Stimulated activated naive CD8-positive, alpha-beta T cell treated with anti-CD3 and anti-CD28 coated beads, Interleukin-15, Interleukin-2, amounts not matched to agents 100 U/mL and 50 U/mL, for 24 hours (primary cell): ENCODE data around the gene IRF2BP2.

Experiments used
- ATAC-seq: fragments of 150-1000 bp; cut with Tn5 transposase; one replicate; pipeline ENCODE4 v1.10.0; 2021
- DNase-seq: peaks from one replicate; pipeline ENCODE4 v3.0.0; 2021

Gene IRF2BP2

DNA sequence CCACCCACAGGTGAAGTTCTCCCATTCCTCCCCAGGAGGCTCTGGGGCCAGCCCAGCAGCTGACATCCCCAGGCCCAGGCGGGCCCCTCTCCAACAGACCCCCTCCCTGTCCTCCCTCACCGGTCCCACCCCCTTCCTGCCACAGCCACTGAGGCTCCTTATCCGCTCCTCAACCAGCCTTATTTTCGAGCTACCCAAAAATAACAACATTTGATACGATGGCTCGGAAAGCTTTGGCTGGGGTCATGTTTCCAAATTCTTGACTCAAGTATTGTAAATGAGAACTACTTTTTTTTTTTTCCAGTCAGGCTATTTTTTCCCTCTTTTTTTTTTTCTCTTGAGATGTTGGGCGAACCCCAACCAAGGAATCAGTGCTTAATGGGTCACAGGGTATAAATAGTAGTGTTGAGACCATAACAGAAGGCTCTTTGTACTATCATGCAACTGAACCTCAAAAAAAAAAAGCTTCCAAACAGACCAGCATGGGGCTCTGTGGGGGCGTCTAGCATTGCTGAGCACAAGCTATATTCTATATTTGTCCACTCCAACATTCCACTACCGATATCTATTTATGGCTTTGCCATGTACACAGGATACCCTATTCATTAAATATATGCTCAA, 27.2 kb downstream of the IRF2BP2 start:
- DNase-seq (no peak), ATAC-seq (no peak)

DNA sequence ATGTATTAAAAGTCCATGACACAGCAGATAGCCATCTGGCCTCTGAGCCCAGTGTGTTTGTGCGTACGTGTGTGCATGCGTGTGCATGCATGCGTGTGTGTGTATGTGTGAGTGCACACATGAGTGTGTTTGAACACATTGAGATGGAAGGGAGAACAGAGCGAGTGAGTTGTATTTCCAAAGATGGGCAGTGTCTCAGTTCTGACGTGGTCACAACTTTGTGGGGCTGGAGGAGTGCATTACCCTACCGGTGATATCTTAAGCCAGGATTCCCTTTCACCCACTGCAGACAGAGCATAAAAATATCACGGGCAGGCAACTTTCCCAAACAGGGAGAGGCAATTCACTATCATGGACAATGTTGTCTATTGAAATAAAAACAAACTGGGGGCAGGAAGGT, 27.8 kb downstream of the IRF2BP2 start:
- DNase-seq (no peak), ATAC-seq (no peak)

DNA sequence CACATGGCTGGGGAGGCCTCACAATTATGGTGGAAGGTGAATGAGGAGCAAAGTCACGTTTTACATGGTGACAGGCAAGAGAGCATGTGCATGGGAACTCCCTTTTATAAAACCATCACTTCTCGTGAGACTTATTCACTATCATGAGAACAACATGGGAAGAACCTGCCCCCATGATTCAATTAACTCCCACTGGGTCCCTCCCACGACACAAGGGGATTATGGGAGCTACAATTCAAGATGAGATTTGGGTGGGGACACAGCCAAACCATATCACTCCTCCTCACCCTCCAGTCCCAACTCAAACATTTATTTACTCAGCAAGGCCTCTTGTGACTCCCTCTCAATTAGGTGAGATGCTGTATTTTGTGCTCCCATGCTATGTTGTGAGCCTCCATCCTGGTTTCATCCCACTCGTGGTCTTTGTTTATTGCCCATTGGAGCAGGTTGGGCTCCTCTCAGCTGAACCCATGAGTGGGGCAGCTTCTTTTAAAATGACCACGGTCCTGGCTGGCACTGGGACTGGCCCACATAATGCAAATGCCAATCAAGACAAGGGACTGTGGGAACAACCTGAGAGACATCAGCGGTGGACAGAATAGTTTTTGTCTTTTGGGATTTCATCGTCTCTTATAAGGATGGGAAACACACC, 28.8 kb downstream of the IRF2BP2 start:
- ATAC-seq (no peak), DNase-seq (no peak)

DNA sequence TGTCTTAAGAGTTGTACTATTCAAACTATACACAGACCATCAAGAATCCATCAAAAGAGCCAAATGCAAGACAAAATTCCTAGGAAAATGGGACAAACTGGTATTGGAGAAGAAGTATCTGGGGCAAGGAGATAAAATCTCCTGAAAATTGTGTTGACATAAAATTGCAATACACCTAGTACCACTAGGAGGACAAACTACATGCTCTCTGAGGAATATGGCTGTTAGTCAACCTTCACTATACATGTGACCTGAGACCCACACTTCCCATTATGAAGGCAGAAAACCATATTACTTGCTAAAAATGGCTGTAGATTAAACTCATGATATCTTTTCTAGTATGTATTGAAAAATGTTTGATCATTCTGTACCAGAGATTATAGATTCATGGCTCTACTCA, 30.0 kb downstream of the IRF2BP2 start:
- ATAC-seq: no peak
- no peak for DNase-seq

DNA sequence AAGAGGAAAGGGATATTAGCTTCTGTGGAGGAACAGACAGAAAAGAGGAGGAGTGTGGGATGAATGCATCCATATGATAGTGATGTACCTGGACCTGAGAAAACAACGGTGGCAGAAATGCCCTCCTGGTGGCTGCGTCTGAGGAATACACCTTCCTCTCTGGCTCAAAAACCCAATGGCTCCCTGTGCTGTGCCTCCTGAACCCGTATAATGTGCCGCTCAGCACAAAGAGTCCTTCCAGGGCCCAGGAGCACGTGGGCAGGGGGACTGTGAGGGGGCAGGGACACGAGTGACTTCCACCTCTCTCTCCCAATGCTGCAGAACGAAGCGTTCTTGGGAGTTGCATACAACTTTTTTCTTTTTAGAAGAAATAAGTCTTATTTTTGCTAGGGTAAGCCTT, 31.2 kb downstream of the IRF2BP2 start:
- DNase-seq: no peak
- no peak for ATAC-seq

DNA sequence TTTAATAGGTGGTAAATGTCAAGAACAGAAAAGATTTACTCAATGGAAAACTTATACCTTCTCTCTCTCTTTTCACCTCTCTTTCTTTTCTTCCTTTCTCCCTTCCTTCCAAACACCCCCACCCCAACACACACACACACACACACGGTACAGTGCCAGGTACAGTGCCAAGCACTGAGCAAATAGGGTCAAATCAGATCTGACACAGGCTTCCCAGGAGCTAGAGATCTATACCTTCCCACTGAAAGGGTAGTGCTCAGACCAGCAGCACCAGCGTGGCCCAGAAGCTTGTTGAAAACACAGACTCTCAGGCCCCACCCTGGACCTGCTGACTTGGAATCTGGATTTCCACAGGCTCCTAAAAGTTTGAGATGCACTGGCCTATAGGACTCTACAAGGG, 31.9 kb downstream of the IRF2BP2 start:
- no peak for ATAC-seq

DNA sequence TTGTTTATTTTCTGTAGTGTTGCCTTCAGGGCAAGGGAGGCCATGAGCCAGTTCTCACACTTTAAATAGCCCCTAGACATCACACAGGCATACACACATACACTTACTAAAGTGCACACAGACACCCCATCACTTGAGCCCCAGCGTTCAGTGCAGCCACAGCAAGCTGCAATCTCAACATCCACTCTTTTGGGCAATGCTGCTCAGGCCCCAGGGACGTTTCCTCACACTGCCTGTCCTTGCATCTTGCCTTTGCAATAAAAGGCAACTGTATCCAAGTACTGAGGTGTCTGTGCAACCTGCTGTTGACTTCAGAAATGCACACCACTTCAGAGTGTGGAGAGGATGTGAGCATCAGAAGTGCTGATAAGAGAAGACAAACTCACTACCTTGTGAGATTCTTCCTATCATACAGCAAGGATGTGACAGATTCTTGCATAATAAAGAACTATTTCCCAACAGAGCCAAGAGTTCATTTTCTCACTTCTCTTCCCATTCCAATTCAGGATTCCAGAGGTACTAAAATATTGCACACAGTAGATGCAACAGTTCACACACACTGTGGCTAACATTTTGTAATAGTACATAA, 36.2 kb downstream of the IRF2BP2 start:
- ATAC-seq (no peak), DNase-seq (no peak)

More for the DNA sequence above, 31.9 kb downstream of the IRF2BP2 start:
- no peak for DNase-seq

DNA sequence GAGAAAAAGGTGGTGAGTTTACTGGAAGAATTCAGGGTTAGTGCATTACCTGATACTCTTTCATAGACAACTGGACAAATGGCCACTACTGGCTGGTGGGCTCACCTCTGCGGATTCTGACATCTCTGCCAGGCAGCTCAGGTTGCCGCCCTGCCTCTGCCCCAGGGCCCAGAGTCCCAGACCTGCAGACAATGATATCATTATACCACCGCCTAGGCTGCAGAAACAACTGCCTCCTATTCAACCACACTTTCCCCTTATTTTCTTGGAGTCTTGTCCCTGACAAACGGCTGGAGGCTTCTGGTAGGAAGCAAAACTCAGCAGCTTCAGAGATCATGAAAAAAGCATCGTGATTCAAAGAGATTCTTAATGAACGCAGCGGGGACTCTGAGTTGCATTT, 37.0 kb downstream of the IRF2BP2 start:
- no peak for ATAC-seq
- no peak for DNase-seq

DNA sequence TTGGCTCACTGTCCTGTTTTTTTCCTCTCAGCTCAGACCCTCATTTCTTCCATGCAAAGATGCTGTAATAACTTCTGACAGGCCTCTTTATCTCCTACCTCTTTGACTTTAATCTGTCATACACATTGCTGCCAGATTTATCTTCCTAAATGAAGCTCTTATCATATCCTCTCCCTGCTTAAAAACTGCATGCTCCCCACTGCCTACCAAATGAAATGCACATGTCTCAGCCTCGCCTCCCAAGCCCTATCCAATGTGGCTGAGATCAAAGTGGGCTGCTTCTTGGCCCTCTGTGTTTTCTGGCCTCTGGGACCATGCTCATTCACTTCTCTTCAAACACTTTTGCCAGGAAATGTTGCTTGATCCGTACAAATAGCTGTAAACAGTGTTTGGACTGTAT, 38.3 kb downstream of the IRF2BP2 start:
- ATAC-seq: no peak
- no peak for DNase-seq

DNA sequence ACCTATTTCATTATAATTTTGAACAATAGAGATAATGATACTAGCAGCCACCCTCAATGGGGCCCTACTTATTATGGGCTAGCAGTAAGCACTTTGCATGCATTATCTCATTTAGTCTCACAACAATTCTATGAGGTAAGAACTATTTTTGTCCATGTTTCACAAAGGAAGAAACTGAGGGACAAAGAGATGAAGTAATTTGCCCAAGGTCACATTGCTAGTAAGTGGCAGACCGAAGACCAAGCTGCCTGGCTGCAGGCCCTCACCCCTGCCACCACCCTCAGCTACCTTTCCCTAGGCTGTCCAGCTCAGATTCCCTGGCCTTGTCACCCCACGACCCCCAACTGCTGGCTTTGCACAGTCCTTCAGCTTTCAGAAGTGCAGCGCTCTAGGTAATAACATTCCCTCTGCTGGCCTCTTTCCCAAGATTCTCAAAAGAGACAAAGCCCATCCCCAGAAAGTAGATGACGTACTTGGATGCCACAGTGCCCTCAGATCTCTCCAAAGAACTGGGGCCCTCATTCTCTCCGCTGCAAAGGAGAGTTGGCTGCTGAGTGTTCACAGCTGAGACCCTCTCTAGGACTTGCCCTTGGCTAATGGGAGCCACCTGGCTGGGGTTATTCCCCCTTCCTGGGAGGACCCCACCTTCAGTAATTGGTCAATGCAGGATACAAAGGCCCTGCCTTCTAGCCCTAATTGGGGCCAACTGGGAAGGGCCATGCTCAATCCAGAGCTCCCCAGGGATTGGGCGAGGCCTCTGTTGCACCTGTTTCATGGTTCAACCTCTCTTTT, 39.5 kb downstream of the IRF2BP2 start:
- DNase-seq (no peak), ATAC-seq (no peak)

DNA sequence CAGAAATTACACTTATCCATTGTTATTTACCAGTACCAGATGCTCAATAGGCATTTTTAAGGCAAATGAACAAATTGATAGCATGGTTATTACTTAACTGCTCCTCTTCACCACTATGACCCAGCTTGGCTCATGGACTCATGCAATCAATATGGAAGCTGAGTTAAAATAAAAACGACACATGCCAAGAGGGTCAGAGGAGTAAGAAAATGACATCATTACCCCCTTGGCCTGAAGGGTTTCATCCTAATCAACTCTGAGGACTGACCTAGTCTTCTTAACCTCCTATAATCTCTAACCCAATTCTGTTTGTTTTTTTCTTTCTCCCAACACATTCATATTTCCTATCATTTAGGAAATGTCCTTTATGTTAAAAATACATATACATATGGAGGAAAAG, 41.6 kb downstream of the IRF2BP2 start:
- no peak for DNase-seq
- ATAC-seq: no peak

DNA sequence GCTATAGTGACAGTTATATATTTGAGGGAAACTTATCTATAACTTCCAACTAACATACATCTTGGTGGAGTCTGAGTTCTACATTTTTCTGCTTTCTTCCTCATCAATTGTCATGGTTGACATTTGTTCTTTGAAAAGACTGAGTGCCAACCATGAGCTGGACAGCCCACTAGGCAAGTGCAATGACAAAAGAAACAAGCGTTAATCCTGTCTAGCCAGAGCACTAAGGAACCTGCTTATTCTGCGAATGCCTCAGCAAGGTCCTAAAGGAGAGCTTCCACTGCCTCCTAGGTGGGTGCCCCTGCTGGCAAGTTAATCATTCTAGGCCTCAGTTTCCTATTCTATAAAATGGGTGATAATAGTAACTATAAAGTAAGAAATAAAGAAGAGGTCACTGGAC, 44.8 kb downstream of the IRF2BP2 start:
- DNase-seq (no peak), ATAC-seq (no peak)

DNA sequence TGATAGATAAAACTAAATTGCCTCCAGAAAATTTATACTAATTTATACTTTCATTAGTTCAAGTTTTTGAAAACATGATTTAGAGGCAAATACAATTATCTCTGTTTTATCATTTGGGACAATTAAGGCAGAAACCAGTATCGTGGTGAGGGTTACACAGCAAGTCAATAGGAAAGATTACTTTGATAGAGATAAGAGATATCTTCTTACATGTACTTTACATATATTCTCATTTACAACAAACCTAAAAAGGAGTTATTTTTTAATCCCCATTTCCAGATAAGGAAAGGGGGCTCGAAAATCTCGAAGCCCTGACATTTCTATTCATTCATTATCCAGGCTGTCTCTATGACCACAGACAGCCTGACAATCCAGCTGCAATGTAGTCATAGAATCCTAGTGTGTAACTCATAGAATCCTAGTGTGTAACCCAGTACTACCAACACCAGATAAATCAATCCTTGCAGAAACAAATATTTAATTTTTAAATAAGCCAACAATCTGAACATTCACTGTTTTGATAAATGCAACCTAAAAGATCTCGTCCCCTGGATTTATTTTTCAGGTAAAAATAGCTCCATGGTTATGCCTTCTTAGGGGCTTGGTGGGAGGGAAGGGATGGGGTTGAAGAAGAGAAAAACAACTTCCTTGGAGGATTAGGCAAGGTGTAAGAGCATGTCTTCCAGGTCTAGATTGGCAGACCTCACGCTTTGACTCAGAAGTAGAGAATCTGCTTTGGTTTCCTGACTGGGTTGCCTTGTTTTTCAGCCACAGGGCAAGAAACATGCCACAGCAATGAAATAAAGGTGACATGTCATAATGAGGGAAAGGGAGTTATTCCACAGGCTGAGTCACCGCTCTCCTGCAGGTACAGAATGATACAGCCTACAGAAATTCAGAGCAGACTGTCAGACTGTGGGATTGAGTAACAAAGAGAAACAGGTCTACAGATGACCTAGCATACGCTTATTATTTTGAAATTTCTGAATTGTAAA, 45.6 kb downstream of the IRF2BP2 start:
- DNase-seq (no peak), ATAC-seq (peak; percentile 46)

DNA sequence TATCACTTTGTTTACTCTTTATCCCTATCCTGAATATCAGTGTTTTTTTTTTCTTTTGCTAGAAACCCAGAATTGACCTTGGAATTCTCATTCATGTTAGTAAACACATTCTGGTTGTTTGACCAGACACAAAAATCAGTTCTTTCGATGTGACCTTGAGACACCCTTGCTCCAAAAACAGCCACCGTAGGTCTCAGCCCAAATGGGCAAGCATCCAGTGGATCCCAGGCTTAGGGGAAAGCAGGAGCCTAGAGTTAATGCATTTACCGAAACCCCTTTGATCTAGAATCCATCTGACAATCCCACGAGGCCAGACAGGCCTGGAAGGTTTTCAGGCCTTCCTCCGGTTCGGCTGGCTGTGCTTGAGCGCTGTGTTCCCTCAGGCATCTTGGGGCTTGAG, 47.6 kb downstream of the IRF2BP2 start:
- DNase-seq (no peak), ATAC-seq (no peak)

DNA sequence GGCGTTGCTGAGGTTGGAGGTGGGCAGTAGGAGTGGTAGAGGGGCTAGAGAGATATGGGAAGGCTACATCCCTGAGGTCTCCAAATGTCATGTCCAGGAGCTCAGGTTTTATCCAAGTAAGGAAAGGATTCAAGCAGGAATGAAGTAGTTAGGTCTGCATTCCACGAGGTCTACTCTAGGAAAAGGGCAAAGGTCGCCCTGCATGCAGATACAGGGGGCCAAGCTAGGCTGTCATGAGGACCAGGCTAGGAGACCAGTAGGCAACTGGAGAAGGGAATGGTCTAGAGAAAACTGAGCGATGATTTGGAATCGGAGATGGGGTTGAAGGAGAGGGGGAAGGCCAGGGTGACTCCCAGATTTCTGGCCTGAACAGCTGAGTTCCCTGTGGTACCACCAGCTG, 48.7 kb downstream of the IRF2BP2 start:
- ATAC-seq: no peak

DNA sequence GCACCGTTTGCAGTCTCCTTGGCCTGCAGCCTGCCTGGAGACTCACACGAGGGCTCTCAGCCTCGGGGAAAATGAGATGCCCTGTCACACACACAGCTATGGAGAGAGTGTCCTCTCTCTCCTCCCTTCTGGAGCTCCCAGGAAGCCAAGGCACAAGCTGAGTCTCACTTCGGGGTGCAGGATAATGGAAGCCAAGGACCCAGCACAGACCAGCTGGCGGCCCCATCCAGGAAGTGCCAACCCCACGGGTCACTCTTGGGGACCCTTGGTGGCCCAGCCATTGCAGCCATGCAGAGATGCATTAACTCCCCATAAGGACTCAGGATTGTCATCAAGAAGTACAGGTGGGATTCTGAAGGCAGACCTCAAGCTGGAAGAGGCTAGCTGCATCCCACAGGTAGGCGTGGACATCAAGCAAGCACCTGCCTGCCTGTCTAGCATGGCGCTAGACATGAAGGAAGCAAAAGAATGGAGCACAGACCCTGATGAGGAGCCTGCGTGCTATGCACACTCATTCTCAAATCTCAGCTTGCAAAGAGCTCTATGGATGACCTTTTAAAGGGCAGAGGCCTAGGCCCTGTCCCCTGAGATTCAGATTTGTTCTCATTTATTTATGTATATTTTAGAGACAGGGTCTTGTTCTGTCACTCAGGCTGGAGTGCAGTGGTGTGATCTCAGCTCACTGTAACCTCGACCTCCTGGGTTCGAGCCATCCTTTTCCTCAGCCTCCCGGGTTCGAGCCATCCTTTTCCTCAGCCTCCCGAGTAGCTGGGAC, 49.9 kb downstream of the IRF2BP2 start:
- no peak for ATAC-seq
- DNase-seq: no peak

More for the DNA sequence above, 48.7 kb downstream of the IRF2BP2 start:
- DNase-seq: no peak

DNA sequence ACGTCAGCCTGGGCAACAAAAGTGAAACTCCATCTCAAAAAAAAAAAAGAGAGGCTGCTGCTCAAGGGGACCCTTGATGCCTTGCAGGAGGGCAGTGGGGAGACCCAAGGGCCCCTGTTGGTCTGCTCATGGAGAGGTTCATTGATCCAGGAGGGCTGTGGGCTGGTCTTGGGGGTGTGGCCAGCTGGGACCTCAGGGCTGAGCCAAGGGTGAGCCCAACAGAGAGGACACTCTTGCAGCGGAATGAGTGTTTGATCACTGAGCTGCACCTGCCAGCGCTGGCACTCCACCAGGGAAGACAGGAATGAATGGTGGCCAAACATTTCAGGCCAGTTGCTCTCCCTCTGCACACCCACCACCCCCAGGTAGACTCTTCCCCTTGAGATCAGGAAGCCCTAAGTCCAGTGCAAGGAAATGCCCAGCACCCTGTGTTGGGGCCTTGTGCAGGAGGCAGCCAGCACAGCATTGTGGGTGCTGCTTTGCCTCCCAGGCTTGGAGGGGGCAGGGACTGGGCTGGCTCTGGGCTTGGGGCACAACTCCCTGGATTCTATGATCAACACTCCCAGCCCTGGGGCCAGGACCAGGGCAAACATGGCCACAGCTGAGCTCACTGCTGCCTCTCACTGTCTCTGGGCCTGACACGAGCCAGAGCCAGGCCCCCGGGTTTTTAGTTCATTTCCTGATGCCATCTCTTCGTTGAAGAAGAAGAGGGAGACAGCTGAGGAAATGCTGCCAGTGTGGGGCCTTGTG, 50.7 kb downstream of the IRF2BP2 start:
- no peak for DNase-seq
- ATAC-seq: no peak

DNA sequence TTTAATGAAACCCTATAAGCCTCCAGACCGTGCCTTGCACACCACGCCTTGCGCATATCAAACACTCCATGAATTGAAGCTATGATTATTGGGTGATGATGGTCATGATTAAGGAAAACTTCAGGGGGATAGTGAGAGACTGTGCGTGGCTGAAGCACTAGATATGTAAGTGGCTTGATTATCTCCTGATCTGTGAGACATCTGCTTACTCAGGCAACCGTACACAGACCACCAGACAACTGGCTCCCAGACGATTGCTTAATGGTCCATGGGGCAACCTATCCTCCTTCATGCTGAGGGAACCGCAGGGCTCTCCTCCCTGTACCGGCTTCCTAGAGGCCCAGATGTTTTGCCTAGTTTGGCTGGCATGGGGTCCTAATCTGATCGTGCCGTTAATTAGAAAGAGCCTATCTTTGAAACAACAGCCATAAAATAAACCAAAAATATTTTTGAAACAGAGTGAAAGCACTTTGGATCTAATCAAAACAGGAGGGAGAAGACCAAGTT, 51.6 kb downstream of the IRF2BP2 start:
- ATAC-seq: no peak

DNA sequence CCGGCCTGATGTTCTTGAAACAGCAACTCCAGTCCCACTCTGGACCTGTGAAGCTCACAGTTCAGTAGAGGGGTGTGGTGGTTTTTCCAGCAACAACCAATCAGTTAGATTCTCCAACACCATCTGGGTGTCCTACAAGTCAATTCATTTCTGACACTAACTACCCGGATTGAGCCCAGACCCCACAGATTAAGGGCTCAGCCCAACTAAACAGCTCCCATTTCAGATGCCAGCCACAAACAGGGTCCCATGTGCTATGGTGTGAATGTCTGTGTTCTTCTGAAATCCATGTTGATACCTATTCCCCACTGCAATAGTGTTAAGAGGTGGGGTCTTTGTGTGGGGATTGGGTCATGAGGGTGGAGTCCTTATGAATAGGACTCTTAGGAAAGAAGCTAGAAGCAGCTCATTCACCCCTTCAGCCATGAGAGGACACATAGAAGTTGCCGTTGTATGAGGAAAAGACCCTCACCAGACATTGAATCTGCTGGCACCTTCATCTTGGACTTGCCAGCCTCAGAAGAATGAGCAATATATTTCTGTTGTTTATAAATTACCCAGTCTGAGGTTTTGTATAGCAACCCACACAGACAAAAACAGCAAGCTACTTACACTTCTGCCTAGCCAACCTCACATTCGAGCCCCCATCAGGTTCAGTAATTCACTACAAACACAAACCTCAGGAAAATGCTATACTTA, 53.6 kb downstream of the IRF2BP2 start:
- DNase-seq (no peak), ATAC-seq (no peak)

More for the DNA sequence above, 51.6 kb downstream of the IRF2BP2 start:
- DNase-seq: no peak
